Stimulated activated CD4-positive, alpha-beta T cell treated with anti-CD3 and anti-CD28 coated beads, TNF-alpha, amount 100 ng/mL, for 24 hours (primary cell): ENCODE results near the gene ANO8.
"Not testable (repeated sequence)": the region's sequence is repeated elsewhere in the genome, so short reads cannot be mapped to it uniquely, and the experiment has no call there.

Source experiments
- DNase-seq, 3 experiments: peaks; one replicate each; pipeline ENCODE4 v3.0.0-alpha.2; 2020; ENCODE audit warnings: low read depth in 3 of 3

The ANO8 gene

DNA sequence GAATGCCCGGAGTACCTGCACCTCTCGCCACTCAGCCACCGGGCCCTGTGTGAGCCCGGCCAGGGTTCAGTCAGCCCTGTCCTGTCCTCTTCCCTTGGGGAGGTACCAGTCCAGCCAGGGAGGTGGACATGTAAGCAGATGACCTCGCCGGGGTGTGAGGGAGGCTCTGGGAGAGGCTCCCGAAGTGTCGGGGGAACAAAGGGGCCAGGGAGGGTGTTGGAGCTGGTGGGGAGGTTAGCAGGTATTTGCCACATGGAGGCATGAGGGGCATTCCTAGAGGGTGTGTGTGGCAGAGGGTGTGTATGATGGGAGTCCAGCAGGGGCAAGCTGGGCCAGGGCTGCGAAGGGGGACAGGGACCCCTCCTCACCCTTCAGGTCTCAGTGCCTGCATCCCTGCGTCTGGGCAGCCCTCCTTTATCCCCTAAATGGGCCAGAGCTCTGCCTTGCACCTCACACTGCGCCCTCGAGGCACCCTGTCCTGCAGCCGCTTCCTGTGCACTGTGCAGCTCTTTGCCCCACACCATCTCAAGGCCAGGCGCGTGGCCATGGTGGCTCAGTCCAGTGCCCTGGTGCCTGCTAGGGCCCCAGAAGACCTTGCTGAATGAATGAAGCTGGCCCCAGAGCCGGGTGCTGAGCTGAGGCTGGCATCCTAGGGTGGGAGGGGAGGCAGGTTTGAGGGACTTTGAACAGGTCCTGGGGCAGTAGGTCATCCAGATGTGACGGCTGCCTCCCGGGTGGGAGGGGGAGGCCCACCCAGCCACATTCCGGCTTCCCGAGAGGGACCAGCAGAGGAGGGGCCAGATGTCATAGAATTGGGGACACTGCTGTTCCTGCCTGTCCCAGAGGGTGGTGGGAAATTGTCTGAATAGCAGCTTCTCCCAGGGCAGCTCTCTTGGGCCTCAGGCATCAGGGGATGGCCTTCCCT lies 22.2 kb downstream of the ANO8 start:
- DNase-seq = no peak

DNA sequence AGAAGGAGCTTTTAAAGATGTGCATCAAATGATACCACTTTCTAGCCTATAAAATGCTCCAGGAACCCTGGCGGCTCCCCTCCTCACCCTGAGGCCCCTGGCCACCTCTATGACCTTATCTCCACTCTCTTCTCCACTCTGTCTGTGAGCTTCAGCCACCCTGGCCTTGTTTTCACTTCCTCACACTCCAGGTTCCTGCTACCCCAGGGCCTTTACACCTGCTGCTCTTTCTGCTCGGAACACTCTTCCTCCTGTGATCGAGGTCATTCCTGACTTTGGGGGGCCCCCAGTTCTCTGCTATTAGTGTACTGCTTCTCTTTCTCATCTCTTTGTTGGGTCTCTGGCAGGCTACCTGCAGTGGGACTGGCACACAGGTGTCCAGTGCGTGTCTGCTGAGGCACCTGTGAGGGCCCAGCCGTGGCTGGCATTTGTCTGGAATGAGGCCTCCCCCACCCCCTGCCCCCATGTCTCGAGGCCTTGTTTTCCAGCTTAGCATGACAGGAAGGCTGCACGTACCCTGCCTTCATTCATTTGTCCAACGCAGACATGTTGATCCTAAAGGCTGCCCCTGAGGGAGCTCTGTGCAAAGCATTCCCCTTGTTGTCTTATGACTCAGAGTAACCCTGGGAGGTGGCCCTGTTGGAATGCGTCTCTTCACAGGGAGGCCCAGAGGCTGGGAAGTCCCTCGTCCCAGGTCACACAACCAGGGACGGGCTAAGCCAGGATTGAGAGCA lies 23.0 kb downstream of the ANO8 start:
- DNase-seq = no peak

DNA sequence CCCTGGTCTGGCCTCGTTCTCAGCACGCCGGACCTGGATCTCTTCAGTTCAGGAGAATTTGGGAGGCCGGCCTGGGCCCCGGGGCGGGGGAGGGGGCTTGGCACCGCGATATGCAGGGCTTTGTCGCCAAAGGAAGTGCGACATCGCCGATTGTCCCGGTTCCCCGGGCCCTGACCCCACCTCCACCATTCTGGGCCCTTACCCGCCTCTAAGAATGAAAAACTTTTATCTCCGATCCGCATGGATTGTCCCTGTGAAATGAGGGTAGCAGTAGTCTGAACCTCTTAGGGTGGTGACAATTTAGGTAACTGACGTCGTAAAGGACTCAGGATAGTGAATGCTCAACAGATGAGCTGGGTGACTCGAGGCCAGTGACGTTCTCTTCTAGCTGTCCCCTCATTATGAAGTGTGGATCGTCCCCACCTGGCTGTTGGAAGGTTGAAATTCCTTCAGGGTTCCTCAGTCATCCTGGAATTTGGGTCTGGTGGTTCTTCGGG lies 24.6 kb downstream of the ANO8 start:
- DNase-seq = no peak

DNA sequence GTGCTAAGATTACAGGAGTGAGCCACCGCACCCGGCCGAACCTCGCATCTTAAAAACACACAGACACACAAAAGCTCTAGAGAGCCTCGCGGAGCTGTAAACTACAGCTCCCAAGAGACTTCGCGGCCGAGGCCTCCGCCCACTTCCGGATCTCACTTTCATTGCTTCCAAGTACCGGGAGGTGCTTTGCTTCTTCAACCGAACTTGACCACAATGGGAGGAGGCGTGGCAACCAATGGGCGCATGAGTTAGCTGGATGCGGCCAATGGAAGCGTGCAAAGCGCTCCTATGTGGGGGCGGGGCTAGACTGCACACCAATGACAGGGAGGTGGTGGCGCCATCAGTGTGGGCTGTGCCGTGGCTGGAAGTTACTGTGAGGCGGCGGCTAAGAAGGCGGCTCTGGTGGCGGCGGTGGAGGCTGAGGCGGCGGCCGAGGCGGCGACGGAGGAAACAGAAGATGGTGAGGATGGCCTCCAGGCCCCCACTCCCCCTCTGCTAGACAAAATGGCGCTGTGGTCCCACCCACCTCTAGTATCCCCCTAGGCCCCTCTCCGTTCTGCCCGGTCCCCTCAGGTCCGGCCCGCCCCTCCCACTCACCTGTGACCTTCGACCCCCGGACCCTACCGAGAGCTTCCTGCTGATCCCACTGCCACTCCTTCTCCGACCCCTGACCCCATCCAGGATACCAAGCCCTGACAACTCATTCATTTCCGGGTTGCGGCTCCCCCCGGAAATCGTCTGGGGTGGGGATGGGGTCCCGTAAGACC lies 25.3 kb downstream of the ANO8 start, which contains the start of gene DDA1:
DDA1 (plus strand) TSS at position 366 of the 767 bp plus-strand sequence; CDS start at position 458, 92 bp downstream.
- DNase-seq = peak; percentile 97 to 100 (median 99)

DNA sequence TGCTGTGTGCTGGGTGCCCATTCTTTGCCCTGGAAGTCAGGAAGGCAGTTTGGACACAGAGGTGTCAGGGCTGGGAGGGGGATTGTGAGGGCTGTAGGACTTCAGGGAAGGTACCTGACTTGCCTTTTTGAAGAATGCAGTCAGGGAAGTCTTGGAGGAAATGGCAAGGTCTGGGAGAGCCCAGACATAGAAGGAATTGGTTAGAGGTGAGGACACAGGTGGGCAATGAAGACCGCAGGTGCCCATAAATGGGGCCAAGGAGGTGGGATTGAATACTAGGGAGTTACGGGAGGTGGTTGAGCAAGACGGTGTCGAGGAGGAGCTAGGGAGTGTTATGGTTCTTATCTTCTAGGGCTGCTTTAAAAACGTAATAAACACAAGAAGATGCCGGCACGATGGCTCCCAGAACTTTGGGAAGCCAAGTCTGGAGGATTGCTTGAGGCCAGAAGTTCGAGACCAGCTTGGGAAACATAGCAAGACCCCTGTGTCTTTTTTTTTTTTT lies 26.7 kb downstream of the ANO8 start:
- no peak for DNase-seq

DNA sequence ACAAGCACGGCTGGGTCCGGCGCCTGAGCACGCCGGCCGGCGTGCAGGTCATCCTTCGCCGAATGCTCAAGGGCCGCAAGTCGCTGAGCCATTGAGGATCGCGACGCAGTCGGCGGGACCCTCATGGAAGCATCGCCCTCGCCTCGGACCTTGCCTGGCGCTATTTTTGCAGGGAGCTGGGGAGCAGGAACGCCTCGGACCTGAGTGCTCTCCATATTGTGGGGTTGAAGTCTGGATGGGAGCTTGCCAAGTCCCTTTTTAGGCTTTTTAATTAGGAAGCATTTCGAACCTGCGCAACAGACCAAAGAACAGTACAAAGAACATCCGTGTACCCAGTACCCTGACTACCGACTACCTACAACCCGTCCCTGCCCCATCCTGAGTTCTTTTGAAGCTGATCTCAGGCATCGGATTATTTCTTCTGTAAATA lies 28.4 kb downstream of the ANO8 start:
- DNase-seq = no peak

DNA sequence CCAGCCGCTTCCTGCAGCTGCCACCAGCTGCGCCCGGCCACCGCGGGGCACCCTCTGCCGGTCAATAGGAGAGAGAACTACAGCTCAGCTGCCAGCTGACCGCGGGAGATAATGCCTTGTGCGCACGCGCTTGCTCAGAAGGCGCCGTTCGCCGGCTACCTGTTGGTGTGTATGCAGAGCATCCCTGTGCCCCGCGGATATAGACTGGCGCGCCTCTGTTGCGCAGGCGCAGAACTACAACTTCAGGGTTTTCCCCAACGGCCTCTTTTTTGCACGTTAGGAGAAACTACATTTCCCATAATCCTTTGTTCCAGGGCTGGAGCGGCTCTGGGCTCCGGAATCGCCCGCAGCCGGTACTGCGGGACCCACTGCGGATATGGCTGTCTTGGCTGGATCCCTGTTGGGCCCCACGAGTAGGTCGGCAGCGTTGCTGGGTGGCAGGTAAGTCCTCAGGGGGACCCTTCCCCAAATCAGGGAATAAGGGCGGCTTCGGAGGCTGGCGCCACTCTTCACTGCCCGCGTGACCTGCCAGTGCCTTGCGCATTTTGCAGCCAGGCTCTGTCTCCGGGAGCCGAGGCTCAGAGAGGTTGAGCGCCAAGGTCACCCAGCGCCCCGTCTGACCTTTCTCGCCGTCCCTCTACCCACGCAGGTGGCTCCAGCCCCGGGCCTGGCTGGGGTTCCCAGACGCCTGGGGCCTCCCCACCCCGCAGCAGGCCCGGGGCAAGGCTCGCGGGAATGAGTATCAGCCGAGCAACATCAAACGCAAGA lies 29.0 kb downstream of the ANO8 start, which contains the start of gene MRPL34:
MRPL34 (plus strand) TSS at position 356 of the 768 bp plus-strand sequence; CDS start at position 377, 21 bp downstream.
- DNase-seq = peak; percentile 84 to 97 (median 91)

DNA sequence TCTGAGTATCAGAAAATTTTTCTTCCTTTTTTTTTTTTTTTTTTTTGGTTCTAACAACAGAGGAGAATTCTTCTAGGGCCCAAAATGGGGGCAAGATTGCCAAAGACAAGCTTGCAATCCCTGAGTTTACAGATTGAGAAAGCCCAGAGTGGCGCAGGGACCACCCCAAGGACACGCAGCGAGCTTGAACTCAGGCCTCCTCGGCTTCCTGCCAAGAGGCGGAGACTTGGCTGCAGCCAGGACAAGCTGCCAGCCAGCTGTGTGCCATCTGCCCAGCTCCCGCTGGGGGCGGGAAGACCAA lies 29.5 kb downstream of the ANO8 start:
- DNase-seq = no peak

DNA sequence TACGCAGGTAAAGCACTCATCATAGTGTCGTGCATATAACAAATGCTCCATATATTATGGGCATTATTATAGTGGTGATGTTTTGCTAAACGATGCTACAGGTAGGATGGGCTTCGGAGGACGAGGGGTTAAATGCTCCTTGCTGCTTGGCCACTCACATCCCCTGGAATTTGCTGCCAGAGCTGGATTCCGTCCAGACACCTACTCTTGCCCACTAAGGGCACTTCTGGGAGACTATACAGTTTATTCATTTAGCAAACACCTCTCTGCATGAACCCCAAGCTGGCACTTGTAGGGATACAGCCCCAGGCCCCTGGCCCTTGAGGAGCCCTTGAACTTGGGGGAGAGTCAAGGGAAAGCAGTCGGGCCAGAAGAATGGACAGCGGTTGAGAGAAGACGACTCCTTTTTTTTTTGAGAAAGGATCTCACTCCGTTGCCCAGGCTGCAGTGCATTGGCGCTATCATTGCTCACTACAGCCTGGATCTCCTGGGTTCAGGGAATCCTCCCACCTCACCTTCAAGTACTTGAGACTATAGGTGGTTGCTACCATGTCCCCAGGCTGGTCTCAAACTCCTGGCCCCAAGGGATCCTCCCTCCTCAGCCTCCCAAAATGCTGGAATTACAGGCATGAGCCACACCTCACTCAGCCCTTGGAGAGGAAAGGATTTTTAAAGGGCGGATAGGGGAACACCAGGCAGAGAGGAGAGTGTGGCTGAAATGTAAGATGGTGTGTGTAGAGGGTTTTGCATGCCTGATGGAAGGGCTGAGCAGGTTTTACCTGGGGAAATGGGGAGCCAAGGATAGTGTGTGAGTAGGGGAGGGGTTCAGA lies 30.1 kb downstream of the ANO8 start:
- DNase-seq = no peak

DNA sequence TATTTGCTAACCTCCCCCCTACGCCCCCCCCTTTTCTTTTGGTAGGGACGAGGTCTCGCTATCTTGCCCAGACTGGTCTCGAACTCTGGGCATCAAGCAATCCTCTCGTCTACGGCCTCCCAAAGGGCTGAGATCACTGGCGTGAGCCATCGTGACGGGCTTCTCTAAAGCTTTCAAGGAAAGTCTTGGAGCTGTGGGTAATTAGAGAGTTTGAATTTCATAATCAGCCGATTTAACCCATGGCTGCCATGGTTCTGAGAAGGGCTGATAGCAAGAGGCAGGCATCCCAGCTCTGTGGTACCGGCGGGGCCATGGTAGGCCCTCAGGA lies 30.8 kb downstream of the ANO8 start:
- DNase-seq = no peak

DNA sequence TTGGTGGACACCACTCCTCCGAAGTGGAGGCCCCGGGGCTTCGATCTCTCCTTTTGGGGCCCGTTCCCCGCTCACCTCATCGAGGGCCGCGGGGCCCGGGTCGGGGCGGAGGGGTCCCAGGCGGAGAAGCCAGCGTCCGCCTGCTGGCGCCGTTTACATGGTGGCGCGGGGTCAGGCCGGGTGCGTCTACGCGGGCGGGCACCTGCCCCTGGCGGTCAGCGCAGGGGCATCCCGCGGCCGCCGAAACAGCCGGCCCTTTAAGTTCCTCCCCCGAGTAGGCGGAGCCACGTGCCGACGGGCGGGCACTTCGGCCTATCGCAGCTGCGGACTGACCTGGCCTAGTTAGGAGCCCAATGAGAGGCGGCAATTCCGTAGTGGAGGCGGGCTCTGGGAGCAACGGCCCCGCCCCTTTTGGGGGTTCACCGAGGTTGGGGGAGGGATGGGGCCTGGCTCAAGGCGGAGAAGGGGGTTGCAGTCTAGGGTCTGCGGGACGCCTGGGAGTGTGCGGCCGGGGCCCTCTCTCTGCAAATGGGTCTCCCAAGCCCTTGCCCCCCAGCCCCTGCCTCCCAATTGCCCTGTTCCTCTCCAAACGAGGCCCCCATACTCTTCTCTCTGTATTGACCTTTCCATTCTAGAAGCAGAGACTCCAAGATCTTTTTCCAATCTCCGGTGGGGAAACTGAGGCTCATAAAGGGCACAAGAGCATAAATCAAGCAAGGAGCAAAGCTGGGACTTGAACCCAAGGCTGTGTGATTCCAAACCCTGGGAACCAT lies 31.3 kb downstream of the ANO8 start, which contains the start of gene ABHD8:
ABHD8 (minus strand) TSS at position 259 of the 773 bp plus-strand sequence. CDS start 1,809 bp downstream, outside the sequence.
- peak; percentile 79 to 94 (median 86) for DNase-seq

DNA sequence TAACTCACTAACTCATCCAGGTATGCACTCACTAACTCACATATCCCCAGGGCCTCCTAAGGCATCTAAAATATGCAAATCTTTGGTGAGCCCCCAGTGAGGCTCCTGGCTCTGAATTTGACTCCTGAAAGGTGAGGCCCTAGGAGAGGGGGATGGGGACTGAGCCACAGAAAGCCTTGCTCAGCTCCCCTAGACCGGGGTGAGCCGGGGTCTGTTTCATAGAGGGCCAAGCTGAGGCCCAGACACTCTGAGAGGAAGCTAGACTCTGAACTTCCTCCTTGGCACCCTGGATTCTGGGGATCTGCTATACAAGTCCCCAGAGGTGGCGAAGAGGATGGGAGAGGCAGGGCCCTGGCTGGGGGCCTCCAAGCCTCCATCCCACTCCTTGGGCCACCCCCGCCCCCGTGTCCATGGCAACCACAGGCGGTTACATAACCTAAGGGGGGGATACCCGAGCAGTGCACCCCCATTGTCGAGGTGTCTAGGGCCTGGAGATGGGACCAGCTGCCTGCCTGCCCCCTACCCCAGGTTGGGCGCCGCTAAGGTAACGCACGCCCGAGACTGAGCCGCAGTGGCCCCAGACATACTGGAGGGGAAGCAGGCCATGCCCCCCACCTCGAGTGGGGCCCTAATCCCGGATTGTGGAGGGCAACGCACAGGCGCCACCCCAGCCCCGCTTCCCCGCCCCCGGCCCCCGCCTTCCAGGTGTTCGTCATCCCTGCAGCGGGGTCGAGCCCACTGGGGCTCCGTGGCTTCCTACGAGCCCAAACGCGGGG lies 32.1 kb downstream of the ANO8 start:
- DNase-seq = no peak

DNA sequence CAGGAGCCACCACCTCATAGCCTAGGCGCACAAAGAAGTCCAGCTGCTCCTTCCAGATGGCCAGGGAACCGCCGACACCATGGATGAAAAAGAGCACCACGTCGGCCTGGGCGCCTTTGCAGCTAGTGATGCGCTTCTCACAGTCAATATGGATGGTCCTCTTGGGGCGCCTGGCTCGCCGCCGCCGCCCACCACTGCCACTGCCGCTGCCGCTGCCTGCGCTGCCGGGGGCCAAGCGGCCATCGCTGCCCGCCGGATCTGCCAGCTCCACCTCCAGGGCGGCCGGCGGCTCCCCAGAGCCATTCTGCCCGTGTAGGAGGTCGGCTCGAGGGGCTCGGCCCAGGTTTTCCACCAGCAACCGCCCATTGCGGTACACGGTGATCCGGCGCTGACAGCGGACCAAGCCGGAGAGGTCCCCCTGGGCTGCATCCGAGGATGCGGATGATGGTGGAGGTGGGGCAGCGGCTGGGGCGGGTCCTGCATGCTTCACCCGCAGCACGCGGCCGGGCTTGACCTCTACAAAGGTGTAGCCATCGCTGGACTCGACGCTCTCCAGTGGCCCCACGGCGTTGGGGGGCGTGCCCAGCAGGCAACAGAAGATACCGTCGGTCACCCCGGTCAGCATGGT lies 33.5 kb downstream of the ANO8 start:
- no peak for DNase-seq

DNA sequence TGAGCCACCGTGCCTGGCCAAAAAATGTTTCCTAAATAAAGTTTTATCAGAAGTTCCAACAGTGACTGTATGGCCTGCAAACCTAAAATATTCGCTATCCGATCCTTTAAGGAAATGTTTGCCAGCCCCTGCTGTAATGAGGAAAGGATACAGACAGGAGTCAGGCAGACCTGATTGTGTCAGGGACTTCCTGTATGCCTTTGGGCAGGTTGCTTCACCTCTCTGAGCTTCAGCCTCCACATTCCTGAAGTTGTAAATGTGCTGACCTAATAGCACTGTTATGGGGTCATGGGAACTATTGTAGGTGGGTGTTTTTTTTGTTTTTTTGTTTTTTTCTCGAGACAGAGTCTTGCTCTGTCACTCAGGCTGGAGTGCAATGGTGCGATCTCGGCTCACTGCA lies 37.7 kb downstream of the ANO8 start:
- no peak for DNase-seq

DNA sequence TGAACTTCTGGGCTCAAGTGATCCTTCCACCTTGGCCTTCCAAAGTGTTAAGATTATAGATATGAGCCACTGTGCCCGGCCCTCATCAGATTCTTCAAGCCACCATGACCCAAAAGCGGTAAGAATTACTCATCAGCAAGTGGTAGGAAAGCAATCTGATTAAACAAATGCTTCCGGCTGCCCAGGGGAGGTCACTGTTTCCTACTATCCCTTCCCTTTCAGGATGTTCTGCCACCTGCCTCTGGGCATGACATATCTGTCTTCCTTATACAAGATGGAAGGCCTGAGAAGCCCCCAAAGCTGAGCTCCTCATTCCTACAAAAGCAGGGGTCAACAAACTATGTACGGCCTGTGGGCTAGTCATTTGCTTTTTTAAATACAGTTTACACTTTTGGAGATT lies 38.4 kb downstream of the ANO8 start:
- no peak for DNase-seq

DNA sequence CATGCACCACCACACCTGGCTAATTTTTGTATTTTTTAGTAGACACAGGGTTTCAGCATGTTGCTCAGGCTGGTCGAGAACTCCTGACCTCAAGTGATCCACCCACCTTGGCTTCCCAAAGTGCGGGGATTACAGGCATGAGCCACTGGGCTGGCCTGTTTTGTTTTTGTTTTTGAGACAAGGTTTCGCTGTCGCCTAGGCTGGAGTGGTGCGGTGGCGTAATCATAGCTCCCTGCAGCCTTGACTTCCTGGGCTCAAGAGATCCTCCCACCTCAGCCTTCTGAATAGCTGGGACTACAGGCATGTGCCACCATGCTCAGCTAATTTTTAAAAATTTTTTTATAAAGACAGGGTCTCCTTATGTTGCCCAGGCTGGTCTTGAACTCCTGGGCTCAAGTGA lies 39.1 kb downstream of the ANO8 start:
- not testable (repeated sequence) for DNase-seq

DNA sequence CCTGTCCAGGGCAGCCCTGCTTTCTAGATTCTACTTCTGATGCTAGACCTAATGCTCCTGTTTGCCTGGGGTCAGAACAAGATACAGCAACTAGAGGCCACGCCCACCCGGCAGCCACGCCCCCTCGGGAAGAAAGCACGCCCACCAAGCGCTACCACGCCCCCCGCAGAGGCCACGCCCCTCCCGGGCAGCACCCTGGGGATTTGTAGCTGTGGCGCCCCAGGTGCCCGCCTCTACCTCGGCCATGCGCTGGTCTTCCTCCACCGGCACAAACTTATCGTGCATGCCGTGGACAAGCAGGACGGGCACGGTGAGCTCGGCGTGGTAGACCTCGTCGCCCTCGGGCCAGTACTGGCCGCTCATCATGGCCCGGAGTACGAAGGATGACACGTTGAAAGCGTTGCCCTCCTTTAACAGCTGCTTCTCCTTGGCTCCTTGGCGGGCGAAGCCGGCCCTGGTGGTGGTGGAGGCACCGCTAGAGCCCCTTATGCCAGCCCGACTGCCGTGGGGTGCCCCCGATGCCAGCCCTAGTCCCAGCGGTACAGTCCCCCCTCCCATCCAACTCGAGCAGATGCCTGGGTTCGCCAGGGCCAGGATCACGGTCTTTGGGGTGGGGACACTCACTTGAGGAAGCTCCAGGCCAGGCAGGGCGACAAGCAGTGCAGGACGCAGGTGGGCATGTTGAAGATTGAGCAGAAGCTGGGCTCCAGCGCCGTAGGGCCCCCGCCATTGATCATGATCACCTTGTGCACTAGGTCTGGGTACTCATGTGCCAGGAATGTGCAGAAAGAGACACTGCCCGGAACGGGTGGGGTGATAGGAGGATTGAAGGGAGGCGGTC lies 40.4 kb downstream of the ANO8 start:
- peak in 1 of 3 experiments; percentile 55 for DNase-seq
